ENCODE data around the gene GJC1.
"Not testable (repeated sequence)": the region's sequence is repeated elsewhere in the genome, so short reads cannot be mapped to it uniquely, and the experiment has no call there.

The GJC1 gene

GRCh38 chr17:44761932-44762810, 67.9 kb downstream of the GJC1 start:
- DNase-seq (ENCODE audit: low spot score) (no peak), FAIRE-seq (peak; percentile 20)

- DNase-seq (ENCODE audit: low spot score) (no peak), FAIRE-seq (no peak)
Measured at GRCh38 chr17:44760474-44761308, 69.4 kb downstream of the GJC1 start.

- DNase-seq (ENCODE audit: low spot score) (no peak), FAIRE-seq (no peak)
Measured at GRCh38 chr17:44759916-44760243, 70.2 kb downstream of the GJC1 start.

- DNase-seq (ENCODE audit: low spot score) (peak; percentile 37), FAIRE-seq (peak; percentile 74)
Measured at GRCh38 chr17:44759086-44759915, 70.8 kb downstream of the GJC1 start.

- FAIRE-seq (no peak), DNase-seq (ENCODE audit: low spot score) (peak; percentile 70)
Measured at GRCh38 chr17:44758414-44759085, 71.5 kb downstream of the GJC1 start, which contains the start of gene ADAM11. TSS of gene ADAM11 (plus strand) at chr17:44758988. CDS start at chr17:44759200, 212 bp downstream.

- FAIRE-seq: no peak
- no peak for DNase-seq (ENCODE audit: low spot score)
Measured at GRCh38 chr17:44757918-44758413, 72.1 kb downstream of the GJC1 start.

GRCh38 chr17:44757045-44757917, 72.8 kb downstream of the GJC1 start:
- DNase-seq (ENCODE audit: low spot score) (no peak), FAIRE-seq (no peak)

GRCh38 chr17:44755180-44755579, 74.9 kb downstream of the GJC1 start:
- FAIRE-seq; DNase-seq (ENCODE audit: low spot score): not testable (repeated sequence)

- no peak for FAIRE-seq
- no peak for DNase-seq (ENCODE audit: low spot score)
Measured at GRCh38 chr17:44754276-44754675, 75.8 kb downstream of the GJC1 start.

- no peak for FAIRE-seq
- no peak for DNase-seq (ENCODE audit: low spot score)
Measured at GRCh38 chr17:44752953-44753861, 76.9 kb downstream of the GJC1 start.

- FAIRE-seq (no peak), DNase-seq (ENCODE audit: low spot score) (no peak)
Measured at GRCh38 chr17:44751806-44752205, 78.3 kb downstream of the GJC1 start.

- no peak for FAIRE-seq
- no peak for DNase-seq (ENCODE audit: low spot score)
Measured at GRCh38 chr17:44751331-44751730, 78.8 kb downstream of the GJC1 start.

GRCh38 chr17:44749980-44750318, 80.1 kb downstream of the GJC1 start:
- DNase-seq (ENCODE audit: low spot score): no peak
- no peak for FAIRE-seq

GRCh38 chr17:44749076-44749979, 80.8 kb downstream of the GJC1 start:
- DNase-seq (ENCODE audit: low spot score) (no peak), FAIRE-seq (no peak)
